ENCODE data around the gene RABL3. TPM values are rescaled to one million over a fixed set of nuclear protein-coding genes. Genes with fewer than 3 reads are reported as not detected.

Gene RABL3
- total and polyA plus RNA-seq, 2 of the 13 experiments (the other 11 are each of a cell fraction or from before 2014, with no cell fraction given): 4.8 to 31.9 TPM

DNA sequence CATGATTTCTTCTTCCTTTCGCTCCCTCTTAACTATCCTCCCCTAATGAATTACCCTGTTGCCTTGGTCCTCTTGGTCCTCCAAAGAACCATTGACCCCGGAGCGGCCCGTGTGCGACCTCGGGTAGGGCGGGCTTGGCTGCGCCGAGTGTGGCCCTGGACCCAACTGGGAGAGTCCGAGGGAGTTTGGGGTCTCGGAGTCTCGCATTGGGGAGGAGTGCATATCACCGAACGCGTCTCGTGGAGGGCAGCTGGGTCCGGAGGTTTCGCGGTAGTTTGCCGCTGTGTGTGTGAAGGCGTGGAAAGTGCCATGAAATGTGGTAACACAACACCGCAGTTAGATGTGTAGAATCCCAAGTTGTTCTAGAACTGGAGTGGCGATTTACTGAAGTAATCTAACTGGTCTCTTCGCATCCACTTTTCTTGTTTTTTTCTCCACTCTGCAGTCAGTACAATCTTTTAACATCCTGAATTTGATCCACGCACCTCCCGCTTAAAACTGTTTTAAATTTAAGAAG, 591 bp upstream of the RABL3 start (continued):
- TF ChIP-seq TCF7L2 (IDR thresholded peaks at IDR 0.05; ENCODE audit: low read depth, low read length) (no peak), ZNF570 (CRISPR knock-in tag; IDR thresholded peaks at IDR 0.05; ENCODE audit: borderline replicate concordance) (no peak), RXRA (CRISPR knock-in tag; IDR thresholded peaks at IDR 0.05) (no peak), MIXL1 (CRISPR knock-in tag; IDR thresholded peaks at IDR 0.05) (0 out of 2 replicates have a peak, but pooled peaks have one; percentile 1), CHD2 (IDR thresholded peaks at IDR 0.05; ENCODE audit: low read depth, low read length) (no peak), HDAC2 (CRISPR knock-in tag; IDR thresholded peaks at IDR 0.05) (no peak), ZEB1 (IDR thresholded peaks at IDR 0.05; ENCODE audit: insufficient replicate concordance, low read depth) (no peak), PHF21A (CRISPR knock-in tag; IDR thresholded peaks at IDR 0.05) (no peak; the same call in 1 of the 2 replicates), ZZZ3 (CRISPR knock-in tag; IDR thresholded peaks at IDR 0.05; ENCODE audit: borderline replicate concordance) (0 out of 2 replicates have a peak, but pooled peaks have one; percentile 53), ZNF335 (CRISPR knock-in tag; IDR thresholded peaks at IDR 0.05) (no peak), ZNF143 (CRISPR knock-in tag; IDR thresholded peaks at IDR 0.05) (no peak), ZNF589 (CRISPR knock-in tag; conservative IDR thresholded peaks at IDR 0.05) (no peak), CC2D1A (CRISPR knock-in tag; IDR thresholded peaks at IDR 0.05) (no peak), SNRNP70 (IDR thresholded peaks at IDR 0.05; ENCODE audit: low read depth, low read length) (no peak), ZNF207 (IDR thresholded peaks at IDR 0.05; ENCODE audit: borderline replicate concordance) (no peak), FOXK1 (CRISPR knock-in tag; IDR thresholded peaks at IDR 0.05; ENCODE audit: borderline replicate concordance, low read depth) (no peak), FOXJ3 (CRISPR knock-in tag; IDR thresholded peaks at IDR 0.05; ENCODE audit: borderline replicate concordance) (0 out of 2 replicates have a peak, but pooled peaks have one; percentile 25), ZNF850 (CRISPR knock-in tag; conservative IDR thresholded peaks at IDR 0.05) (no peak), KDM3A (CRISPR knock-in tag; IDR thresholded peaks at IDR 0.05; ENCODE audit: low read depth) (no peak), NR2F6 (IDR thresholded peaks at IDR 0.05) (no peak), NR2F6 (CRISPR knock-in tag; IDR thresholded peaks at IDR 0.05) (no peak), HNRNPL (IDR thresholded peaks at IDR 0.05; ENCODE audit: low read depth, low read length) (no peak), MYC (CRISPR knock-in tag; IDR thresholded peaks at IDR 0.05; ENCODE audit: borderline replicate concordance) (0 out of 2 replicates have a peak, but pooled peaks have one; percentile 53), SMAD3 (CRISPR knock-in tag; IDR thresholded peaks at IDR 0.05) (no peak; the same call in 1 of the 2 replicates), ZNF446 (CRISPR knock-in tag; IDR thresholded peaks at IDR 0.05) (no peak)
- TF ChIP-seq, protein P1, sequence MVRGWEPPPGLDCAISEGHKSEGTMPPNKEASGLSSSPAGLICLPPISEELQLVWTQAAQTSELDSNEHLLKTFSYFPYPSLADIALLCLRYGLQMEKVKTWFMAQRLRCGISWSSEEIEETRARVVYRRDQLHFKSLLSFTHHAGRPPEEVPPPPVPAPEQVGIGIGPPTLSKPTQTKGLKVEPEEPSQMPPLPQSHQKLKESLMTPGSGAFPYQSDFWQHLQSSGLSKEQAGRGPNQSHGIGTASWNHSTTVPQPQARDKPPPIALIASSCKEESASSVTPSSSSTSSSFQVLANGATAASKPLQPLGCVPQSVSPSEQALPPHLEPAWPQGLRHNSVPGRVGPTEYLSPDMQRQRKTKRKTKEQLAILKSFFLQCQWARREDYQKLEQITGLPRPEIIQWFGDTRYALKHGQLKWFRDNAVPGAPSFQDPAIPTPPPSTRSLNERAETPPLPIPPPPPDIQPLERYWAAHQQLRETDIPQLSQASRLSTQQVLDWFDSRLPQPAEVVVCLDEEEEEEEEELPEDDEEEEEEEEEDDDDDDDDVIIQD (CRISPR knock-in tag; IDR thresholded peaks at IDR 0.05; ENCODE audit: low read depth): no peak; the same call in 1 of the 2 replicates
- TF ChIP-seq, protein P2, sequence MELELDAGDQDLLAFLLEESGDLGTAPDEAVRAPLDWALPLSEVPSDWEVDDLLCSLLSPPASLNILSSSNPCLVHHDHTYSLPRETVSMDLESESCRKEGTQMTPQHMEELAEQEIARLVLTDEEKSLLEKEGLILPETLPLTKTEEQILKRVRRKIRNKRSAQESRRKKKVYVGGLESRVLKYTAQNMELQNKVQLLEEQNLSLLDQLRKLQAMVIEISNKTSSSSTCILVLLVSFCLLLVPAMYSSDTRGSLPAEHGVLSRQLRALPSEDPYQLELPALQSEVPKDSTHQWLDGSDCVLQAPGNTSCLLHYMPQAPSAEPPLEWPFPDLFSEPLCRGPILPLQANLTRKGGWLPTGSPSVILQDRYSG (CRISPR knock-in tag; IDR thresholded peaks at IDR 0.05): no peak
- TF ChIP-seq, protein P3, sequence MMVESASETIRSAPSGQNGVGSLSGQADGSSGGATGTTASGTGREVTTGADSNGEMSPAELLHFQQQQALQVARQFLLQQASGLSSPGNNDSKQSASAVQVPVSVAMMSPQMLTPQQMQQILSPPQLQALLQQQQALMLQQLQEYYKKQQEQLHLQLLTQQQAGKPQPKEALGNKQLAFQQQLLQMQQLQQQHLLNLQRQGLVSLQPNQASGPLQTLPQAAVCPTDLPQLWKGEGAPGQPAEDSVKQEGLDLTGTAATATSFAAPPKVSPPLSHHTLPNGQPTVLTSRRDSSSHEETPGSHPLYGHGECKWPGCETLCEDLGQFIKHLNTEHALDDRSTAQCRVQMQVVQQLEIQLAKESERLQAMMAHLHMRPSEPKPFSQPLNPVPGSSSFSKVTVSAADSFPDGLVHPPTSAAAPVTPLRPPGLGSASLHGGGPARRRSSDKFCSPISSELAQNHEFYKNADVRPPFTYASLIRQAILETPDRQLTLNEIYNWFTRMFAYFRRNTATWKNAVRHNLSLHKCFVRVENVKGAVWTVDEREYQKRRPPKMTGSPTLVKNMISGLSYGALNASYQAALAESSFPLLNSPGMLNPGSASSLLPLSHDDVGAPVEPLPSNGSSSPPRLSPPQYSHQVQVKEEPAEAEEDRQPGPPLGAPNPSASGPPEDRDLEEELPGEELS (CRISPR knock-in tag; IDR thresholded peaks at IDR 0.05): 0 out of 2 replicates have a peak, but pooled peaks have one; percentile 11
- TF ChIP-seq, protein P4, sequence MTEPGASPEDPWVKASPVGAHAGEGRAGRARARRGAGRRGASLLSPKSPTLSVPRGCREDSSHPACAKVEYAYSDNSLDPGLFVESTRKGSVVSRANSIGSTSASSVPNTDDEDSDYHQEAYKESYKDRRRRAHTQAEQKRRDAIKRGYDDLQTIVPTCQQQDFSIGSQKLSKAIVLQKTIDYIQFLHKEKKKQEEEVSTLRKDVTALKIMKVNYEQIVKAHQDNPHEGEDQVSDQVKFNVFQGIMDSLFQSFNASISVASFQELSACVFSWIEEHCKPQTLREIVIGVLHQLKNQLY (CRISPR knock-in tag; IDR thresholded peaks at IDR 0.05): no peak

Measured in HepG2 (cell line).